Esophagus squamous epithelium (tissue), 4 donors: Measurements from ENCODE around the gene UBE2S.

Experiments used
- CTCF ChIP-seq, 6 experiments: fragments of 450-650 bp in 4 of 6; fragments of 200-600 bp in 2 of 6; sonication (generic) in 2 of 6; IDR thresholded peaks; one replicate each; pipeline ENCODE4 v1.5.1; 2016 to 2019; ENCODE audit warnings: antibody characterized with exemption in 6 of 6, mild to moderate bottlenecking in 4 of 6, moderate library complexity in 4 of 6
- POLR2A ChIP-seq, 4 donors: fragments of 450-650 bp; IDR thresholded peaks; one replicate each; pipeline ENCODE4 v1.6.1; 2017; ENCODE audit warnings: antibody characterized with exemption in 4 of 4, mild to moderate bottlenecking in 4 of 4, moderate library complexity in 3 of 4

GRCh38 chr19:55366790-55367189, 40.8 kb downstream of the UBE2S start:
- TF ChIP-seq CTCF (IDR thresholded peaks at IDR 0.05), result no peak
- no peak for TF ChIP-seq POLR2A (IDR thresholded peaks at IDR 0.05)
